ENCODE results near the gene INPP5F. TPM values are rescaled to one million over a fixed set of nuclear protein-coding genes. Genes with fewer than 3 reads are reported as not detected.
"Not testable (repeated sequence)": the region's sequence is repeated elsewhere in the genome, so short reads cannot be mapped to it uniquely, and the experiment has no call there.

INPP5F gene
- total RNA-seq, 2 donors from 2014 or later = 3.6 to 7.8 TPM

DNA sequence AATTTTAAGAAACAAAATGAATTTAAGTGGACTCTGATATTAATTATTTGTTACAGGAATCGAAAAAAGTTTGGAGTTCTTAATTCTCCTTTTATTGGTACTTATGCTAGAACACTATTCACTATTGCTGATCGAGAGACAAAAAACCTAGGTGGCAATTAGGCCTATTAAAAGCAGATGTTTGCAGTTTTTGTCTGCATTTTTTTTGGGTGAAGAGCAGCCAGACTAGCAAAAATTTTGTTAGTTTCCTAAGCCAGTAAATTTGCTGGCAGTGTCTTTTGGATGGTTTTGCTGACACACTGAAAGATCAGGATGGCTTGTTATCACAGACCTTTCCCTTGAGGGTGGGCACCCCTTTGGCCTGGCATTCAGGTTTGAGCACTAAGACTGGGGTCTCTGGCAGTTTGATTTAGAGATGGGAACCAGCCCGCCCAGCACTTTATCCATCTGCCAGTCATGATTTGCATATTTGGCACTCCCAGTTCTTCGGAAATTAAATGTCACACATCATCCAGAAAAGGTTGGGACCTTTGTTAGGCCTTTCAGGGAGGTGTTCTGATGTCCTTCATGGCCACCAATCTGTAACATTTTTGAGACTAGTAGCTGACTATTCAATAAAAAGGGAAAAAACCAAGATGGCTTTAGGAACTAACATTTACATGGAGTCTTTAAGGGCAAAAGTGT lies 57.3 kb downstream of the INPP5F start:
- Histone ChIP-seq H3K27me3 (no peaks in the 10 kb centered on the region), H3K4me3 (no peak overlapping the region), H3K4me1 (no peaks in the 10 kb centered on the region), H3K27ac (no peak overlapping the region), H3K36me3 (replicated peaks in 1 of 2; ENCODE audit: insufficient read depth in 1 of 2, low read depth in 2 of 2) (no peaks in the 10 kb centered on the region), H3K9me3 (no peaks in the 10 kb centered on the region)
- WGBS, 2 donors = 85 to 88% methylated on average over 4 of the region's 4 CpGs
- TF ChIP-seq POLR2A (IDR thresholded peaks at IDR 0.05) = no peak
- TF ChIP-seq, protein P1, sequence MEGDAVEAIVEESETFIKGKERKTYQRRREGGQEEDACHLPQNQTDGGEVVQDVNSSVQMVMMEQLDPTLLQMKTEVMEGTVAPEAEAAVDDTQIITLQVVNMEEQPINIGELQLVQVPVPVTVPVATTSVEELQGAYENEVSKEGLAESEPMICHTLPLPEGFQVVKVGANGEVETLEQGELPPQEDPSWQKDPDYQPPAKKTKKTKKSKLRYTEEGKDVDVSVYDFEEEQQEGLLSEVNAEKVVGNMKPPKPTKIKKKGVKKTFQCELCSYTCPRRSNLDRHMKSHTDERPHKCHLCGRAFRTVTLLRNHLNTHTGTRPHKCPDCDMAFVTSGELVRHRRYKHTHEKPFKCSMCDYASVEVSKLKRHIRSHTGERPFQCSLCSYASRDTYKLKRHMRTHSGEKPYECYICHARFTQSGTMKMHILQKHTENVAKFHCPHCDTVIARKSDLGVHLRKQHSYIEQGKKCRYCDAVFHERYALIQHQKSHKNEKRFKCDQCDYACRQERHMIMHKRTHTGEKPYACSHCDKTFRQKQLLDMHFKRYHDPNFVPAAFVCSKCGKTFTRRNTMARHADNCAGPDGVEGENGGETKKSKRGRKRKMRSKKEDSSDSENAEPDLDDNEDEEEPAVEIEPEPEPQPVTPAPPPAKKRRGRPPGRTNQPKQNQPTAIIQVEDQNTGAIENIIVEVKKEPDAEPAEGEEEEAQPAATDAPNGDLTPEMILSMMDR (IDR thresholded peaks at IDR 0.05) = no peak
- intact Hi-C loops (cut with DNase I) = no loop called here
- no peak for ATAC-seq
- DNase-seq = no peak

DNA sequence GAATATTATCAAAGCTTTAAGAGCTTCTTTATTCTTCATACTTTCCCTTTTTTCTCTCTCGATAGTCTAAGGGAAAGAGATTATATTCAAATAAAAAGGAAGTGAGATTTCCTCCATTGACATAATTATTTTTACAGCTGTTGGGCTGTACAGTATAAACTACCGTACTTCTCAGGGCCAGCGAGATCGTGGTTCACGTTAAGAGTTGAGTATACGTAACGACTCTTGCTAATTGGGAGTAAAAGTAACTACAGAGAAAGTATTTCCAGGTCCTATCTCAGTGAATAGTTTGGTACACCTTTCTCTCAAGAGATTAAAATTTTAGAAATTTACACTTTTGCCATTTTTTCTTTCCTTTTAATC lies 57.8 kb downstream of the INPP5F start:
- 88 to 90% methylated on average over 7 of the region's 7 CpGs for WGBS, 2 donors
- intact Hi-C loops (cut with DNase I) = no loop called here
- Histone ChIP-seq H3K9me3 (no peaks in the 10 kb centered on the region), H3K36me3 (replicated peaks in 1 of 2; ENCODE audit: insufficient read depth in 1 of 2, low read depth in 2 of 2) (no peaks in the 10 kb centered on the region), H3K4me3 (no peak overlapping the region), H3K27me3 (no peaks in the 10 kb centered on the region), H3K4me1 (no peaks in the 10 kb centered on the region), H3K27ac (no peak overlapping the region)
- TF ChIP-seq, protein P1 (IDR thresholded peaks at IDR 0.05) = no peak
- ATAC-seq (no peak), DNase-seq (no peak)

DNA sequence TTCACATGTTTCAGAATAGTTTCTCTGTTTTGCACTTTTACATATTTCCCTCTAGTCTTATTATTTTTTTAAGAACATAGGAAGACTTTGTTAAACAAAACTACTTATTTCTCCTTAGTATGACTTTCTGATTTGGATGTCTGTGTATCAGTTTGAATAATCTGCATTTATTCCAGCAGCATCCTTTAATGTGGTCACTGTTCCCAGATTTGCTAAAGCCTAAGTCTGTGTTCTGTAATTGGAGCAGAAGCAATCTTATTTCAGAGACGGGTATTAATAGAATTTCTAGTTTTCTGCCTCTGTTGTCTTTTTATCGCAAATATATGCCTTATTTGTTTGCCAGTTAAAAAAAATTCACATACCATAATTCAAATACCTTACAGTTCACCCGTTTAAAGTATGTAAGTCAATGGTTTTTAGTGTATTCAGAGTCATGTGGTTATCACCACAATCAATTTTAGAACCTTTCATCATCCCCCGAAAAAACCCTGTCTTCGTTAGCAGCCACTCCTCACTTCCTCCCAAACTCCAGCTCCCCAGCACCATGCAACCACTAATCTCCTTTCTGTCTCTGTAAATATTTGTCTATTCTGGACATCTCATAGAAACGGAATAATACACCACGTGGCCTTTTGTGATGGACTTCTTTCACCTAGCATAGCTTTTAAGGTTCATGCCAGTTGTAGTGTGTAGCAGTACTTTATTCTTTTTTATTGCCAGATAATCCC lies 58.7 kb downstream of the INPP5F start:
- ATAC-seq (no peak), DNase-seq (no peak)
- Histone ChIP-seq H3K9me3 (no peaks in the 10 kb centered on the region), H3K27me3 (no peaks in the 10 kb centered on the region), H3K36me3 (replicated peaks in 1 of 2; ENCODE audit: insufficient read depth in 1 of 2, low read depth in 2 of 2) (no peaks in the 10 kb centered on the region), H3K4me3 (no peak overlapping the region), H3K27ac (no peak overlapping the region), H3K4me1 (no peaks in the 10 kb centered on the region)
- 51 to 67% methylated on average over 7 of the region's 7 CpGs for WGBS, 2 donors
- intact Hi-C loops (cut with DNase I) = no loop called here
- TF ChIP-seq POLR2A (IDR thresholded peaks at IDR 0.05) = no peak

DNA sequence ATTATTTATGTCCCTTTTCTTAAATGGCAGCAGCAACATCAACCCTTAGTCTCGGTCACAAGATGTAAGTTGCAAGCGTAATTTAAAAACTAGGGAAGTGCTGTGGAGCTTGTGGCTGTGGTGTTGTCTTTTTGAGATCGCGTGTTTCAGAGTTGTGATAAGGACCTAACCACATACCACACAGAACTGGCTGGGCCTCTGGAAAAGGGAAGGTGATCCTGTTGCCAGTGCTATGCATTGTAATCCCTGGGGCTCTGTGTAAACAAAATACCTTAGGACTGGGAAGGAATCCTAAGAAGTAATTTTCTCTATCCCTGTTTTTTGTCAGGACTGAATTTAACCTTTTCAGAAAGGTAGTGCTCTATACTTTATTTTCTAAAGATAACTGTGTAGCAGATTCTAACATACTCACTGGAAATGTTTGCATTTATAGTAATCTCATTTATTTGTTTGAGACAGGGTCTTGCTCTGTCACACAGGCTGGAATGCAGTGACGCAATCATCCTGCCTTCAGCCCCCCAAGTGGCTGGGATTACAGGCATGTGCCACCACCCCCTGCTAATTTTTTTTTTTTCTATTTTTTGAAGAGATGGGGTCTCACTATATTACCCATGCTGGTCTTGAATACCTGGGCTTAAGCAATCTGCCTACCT lies 60.4 kb downstream of the INPP5F start:
- H3K27ac ChIP-seq = no peak overlapping the region
- no peak for ATAC-seq
- intact Hi-C loops (cut with DNase I) = no loop called here

DNA sequence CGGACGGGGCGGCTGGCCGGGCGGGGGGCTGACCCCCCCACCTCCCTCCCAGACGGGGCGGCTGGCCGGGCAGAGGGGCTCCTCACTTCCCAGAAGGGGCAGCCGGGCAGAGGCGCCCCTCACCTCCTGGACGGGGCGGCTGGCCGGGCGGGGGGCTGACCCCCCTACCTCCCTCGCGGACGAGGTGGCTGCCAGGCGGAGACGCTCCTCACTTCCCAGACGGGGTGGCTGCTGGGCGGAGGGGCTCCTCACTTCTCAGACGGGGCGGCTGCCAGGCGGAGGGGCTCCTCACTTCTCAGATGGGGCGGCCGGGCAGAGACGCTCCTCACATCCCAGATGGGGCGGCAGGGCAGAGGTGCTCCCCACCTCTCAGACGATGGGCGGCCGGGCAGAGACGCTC lies 69.3 kb downstream of the INPP5F start:
- DNase-seq; intact Hi-C loops (cut with DNase I); H3K4me3 ChIP-seq; H3K9me3 ChIP-seq; H3K27ac ChIP-seq; H3K4me1 ChIP-seq; H3K27me3 ChIP-seq; ATAC-seq; H3K36me3 ChIP-seq (replicated peaks in 1 of 2; ENCODE audit: insufficient read depth in 1 of 2, low read depth in 2 of 2): not testable (repeated sequence)
- WGBS, 2 donors = 92% methylated on average over 5 of the region's 32 CpGs; no CpG with 5 or more reads in 1 of the 2 donors

More for the DNA sequence above, 60.4 kb downstream of the INPP5F start:
- no peaks in the 10 kb centered on the region for H3K36me3 ChIP-seq (replicated peaks in 1 of 2; ENCODE audit: insufficient read depth in 1 of 2, low read depth in 2 of 2)
- peak in 1 of 4 donors; percentile 32 for DNase-seq
- no peaks in the 10 kb centered on the region for H3K4me1 ChIP-seq
- no peaks in the 10 kb centered on the region for H3K27me3 ChIP-seq
- H3K4me3 ChIP-seq = no peak overlapping the region
- WGBS, 2 donors = 67 to 82% methylated on average over 5 of the region's 5 CpGs
- H3K9me3 ChIP-seq = no peaks in the 10 kb centered on the region
- TF ChIP-seq, protein P1 (IDR thresholded peaks at IDR 0.05) = no peak
- no peak for TF ChIP-seq POLR2A (IDR thresholded peaks at IDR 0.05)
